Esophagus (tissue), 2 donors: ENCODE results near the gene METRN. TPM values are rescaled to one million over a fixed set of nuclear protein-coding genes. Genes with fewer than 3 reads are reported as not detected.

ENCODE experiments used
- H3K27ac ChIP-seq, 2 donors: one replicate each; pipeline ENCODE4 v1.5.1; 2013; ENCODE audit warnings: low read depth in 2 of 2, mild to moderate bottlenecking in 2 of 2, inconsistent platforms in 1 of 2, low read length in 1 of 2, moderate library complexity in 1 of 2
- H3K27me3 ChIP-seq, 2 donors: one replicate each; pipeline ENCODE4 v1.6.1; 2013; ENCODE audit warnings: low read length in 2 of 2, control low read depth in 1 of 2, mild to moderate bottlenecking in 1 of 2; ENCODE audit not compliant: insufficient read depth in 2 of 2, control insufficient read depth in 1 of 2
- H3K36me3 ChIP-seq, 2 donors: one replicate each; pipeline ENCODE4 v1.6.1; 2013; ENCODE audit warnings: low read length in 1 of 2; ENCODE audit not compliant: control insufficient read depth in 2 of 2, insufficient read depth in 2 of 2
- H3K4me1 ChIP-seq, 2 donors: one replicate each; pipeline ENCODE4 v1.6.1; 2013; ENCODE audit warnings: low read length in 1 of 2; ENCODE audit not compliant: control insufficient read depth in 2 of 2, insufficient read depth in 2 of 2
- H3K4me3 ChIP-seq, 2 donors: one replicate each; pipeline ENCODE4 v1.5.1; 2013; ENCODE audit warnings: low read length in 2 of 2, mild to moderate bottlenecking in 2 of 2, low read depth in 1 of 2, moderate library complexity in 1 of 2
- H3K9me3 ChIP-seq, 2 donors: one replicate each; pipeline ENCODE4 v1.6.1; 2013; ENCODE audit warnings: mild to moderate bottlenecking in 2 of 2, low read depth in 1 of 2, low read length in 1 of 2, moderate library complexity in 1 of 2; ENCODE audit not compliant: control insufficient read depth in 2 of 2, insufficient read depth in 1 of 2
- WGBS, 2 donors: extraction: QIAGEN DNeasy Blood & Tissue Kit; methylation state at CpG; one replicate each; pipeline ENCODE4 v1.1.7; 2013; 5-methylcytosine and 5-hydroxymethylcytosine counted together
- polyA plus RNA-seq, 2 donors: library from polyadenylated mRNA; stranded (reverse); fragments of 200-250 nt; gene quantifications; one replicate each; pipeline ENCODE4 v1.2.3, GENCODE V29; 2013
- donor health status: healthy with polysubstance abuse.
- donor health status: Bipolar disorder and iron deficiency.

Gene METRN
- polyA plus RNA-seq, 2 donors = 6.5 to 11.5 TPM

- Histone ChIP-seq H3K27me3 (no peaks in the 10 kb centered on the region), H3K4me1 (peaks cover 2 to 5% of the 10 kb centered on the region in 2 donors), H3K36me3 (no peaks in the 10 kb centered on the region), H3K27ac (no peak overlapping the region), H3K4me3 (no peak overlapping the region), H3K9me3 (no peaks in the 10 kb centered on the region)
- 71 to 76% methylated on average over 17 of the region's 17 CpGs for WGBS, 2 donors
Observed at GRCh38 chr16:762595-763268, 47.8 kb downstream of the METRN start.

GRCh38 chr16:763369-764183, 48.7 kb downstream of the METRN start:
- Histone ChIP-seq H3K4me1 (peaks cover 2 to 7% of the 10 kb centered on the region in 2 donors), H3K9me3 (no peaks in the 10 kb centered on the region), H3K27me3 (no peaks in the 10 kb centered on the region), H3K27ac (no peak overlapping the region), H3K36me3 (no peaks in the 10 kb centered on the region), H3K4me3 (no peak overlapping the region)
- 57 to 62% methylated on average over 20 to 21 of the region's 21 CpGs for whole genome bisulfite sequencing, 2 donors

- Histone ChIP-seq H3K36me3 (no peaks in the 10 kb centered on the region), H3K27ac (no peak overlapping the region), H3K27me3 (no peaks in the 10 kb centered on the region), H3K9me3 (no peaks in the 10 kb centered on the region), H3K4me1 (peaks cover 2 to 9% of the 10 kb centered on the region in 2 donors), H3K4me3 (no peak overlapping the region)
- 60 to 74% methylated on average over 20 of the region's 20 CpGs for WGBS, 2 donors
Observed at GRCh38 chr16:764184-764750, 49.3 kb downstream of the METRN start.

GRCh38 chr16:764848-765487, 50.0 kb downstream of the METRN start:
- WGBS, 2 donors = 77 to 84% methylated on average over 37 to 38 of the region's 38 CpGs
- H3K27me3 ChIP-seq = no peaks in the 10 kb centered on the region

GRCh38 chr16:765488-765865, 50.6 kb downstream of the METRN start:
- no peak overlapping the region for H3K27ac ChIP-seq
- peaks cover 2 to 6% of the 10 kb centered on the region in 2 donors for H3K4me1 ChIP-seq
- H3K36me3 ChIP-seq = no peaks in the 10 kb centered on the region
- H3K27me3 ChIP-seq = no peaks in the 10 kb centered on the region
- H3K4me3 ChIP-seq = no peak overlapping the region
- WGBS, 2 donors = 86 to 93% methylated on average over 28 to 29 of the region's 29 CpGs
- no peaks in the 10 kb centered on the region for H3K9me3 ChIP-seq

More at GRCh38 chr16:764848-765487, 50.0 kb downstream of the METRN start:
- no peaks in the 10 kb centered on the region for H3K9me3 ChIP-seq
- H3K4me3 ChIP-seq = no peak overlapping the region
- peaks cover 2 to 8% of the 10 kb centered on the region in 2 donors for H3K4me1 ChIP-seq
- no peak overlapping the region for H3K27ac ChIP-seq
- H3K36me3 ChIP-seq = no peaks in the 10 kb centered on the region

GRCh38 chr16:766008-766819, 51.3 kb downstream of the METRN start:
- Histone ChIP-seq H3K36me3 (no peaks in the 10 kb centered on the region), H3K27me3 (no peaks in the 10 kb centered on the region), H3K4me3 (no peak overlapping the region), H3K4me1 (peaks cover 2 to 6% of the 10 kb centered on the region in 2 donors), H3K27ac (no peak overlapping the region), H3K9me3 (no peaks in the 10 kb centered on the region)
- WGBS, 2 donors = 78 to 81% methylated on average over 28 to 29 of the region's 29 CpGs

GRCh38 chr16:766820-767640, 52.1 kb downstream of the METRN start:
- no peaks in the 10 kb centered on the region for H3K27me3 ChIP-seq
- WGBS, 2 donors = 62 to 64% methylated on average over 34 to 38 of the region's 48 CpGs

GRCh38 chr16:767743-768235, 52.9 kb downstream of the METRN start:
- no peaks in the 10 kb centered on the region for H3K9me3 ChIP-seq
- H3K27ac ChIP-seq = no peak overlapping the region
- no peaks in the 10 kb centered on the region for H3K27me3 ChIP-seq
- WGBS, 2 donors = 50 to 56% methylated on average over 9 to 15 of the region's 38 CpGs
- no peaks in the 10 kb centered on the region for H3K36me3 ChIP-seq
- peaks cover 2 to 4% of the 10 kb centered on the region in 2 donors for H3K4me1 ChIP-seq
- no peak overlapping the region for H3K4me3 ChIP-seq

More at GRCh38 chr16:766820-767640, 52.1 kb downstream of the METRN start:
- no peak overlapping the region for H3K27ac ChIP-seq
- H3K36me3 ChIP-seq = no peaks in the 10 kb centered on the region
- H3K4me3 ChIP-seq = no peak overlapping the region
- H3K9me3 ChIP-seq = no peaks in the 10 kb centered on the region
- H3K4me1 ChIP-seq = peaks cover 2 to 5% of the 10 kb centered on the region in 2 donors
